Gastrocnemius medialis (tissue), 4 donors: Measurements from ENCODE around the gene SPATS2L. TPM values are rescaled to one million over a fixed set of nuclear protein-coding genes. Genes with fewer than 3 reads are reported as not detected.

Experiments
- ATAC-seq, 2 donors: fragments of 150-250 bp; one replicate each; pipeline ENCODE4 v1.9.1; 2016
- DNase-seq, 2 donors: peaks; one replicate each; pipeline ENCODE4 v3.0.0-alpha.2; 2019
- H3K27ac ChIP-seq, 4 donors: fragments of 200-600 bp; sonication (generic); 1 replicate in 1 of 4; 2 replicates in 3 of 4; pipeline ENCODE4 v1.5.1; 2016 to 2018; ENCODE audit warnings: mild to moderate bottlenecking in 2 of 4, moderate library complexity in 1 of 4
- H3K27me3 ChIP-seq, 3 donors: fragments of 200-600 bp; sonication (generic) in 2 of 3; 1 replicate in 1 of 3; 2 replicates in 2 of 3; pipeline versions ENCODE4 v1.5.1 to v1.6.0; 2016 to 2019; ENCODE audit warnings: mild to moderate bottlenecking in 1 of 3, moderate library complexity in 1 of 3
- H3K36me3 ChIP-seq, 2 donors: fragments of 200-600 bp; sonication (generic) in 1 of 2; one replicate each; pipeline ENCODE4 v1.5.1; 2017 to 2018
- H3K4me1 ChIP-seq, 2 donors: fragments of 200-600 bp; sonication (generic) in 1 of 2; one replicate each; pipeline ENCODE4 v1.5.1; 2016 to 2017; ENCODE audit warnings: mild to moderate bottlenecking in 2 of 2
- H3K4me3 ChIP-seq, 4 donors: fragments of 200-600 bp; sonication (generic) in 3 of 4; 1 replicate in 1 of 4; 2 replicates in 3 of 4; pipeline ENCODE4 v1.5.1; 2016 to 2019; ENCODE audit warnings: mild to moderate bottlenecking in 2 of 4
- H3K9me3 ChIP-seq, 3 donors: fragments of 200-600 bp; sonication (generic) in 2 of 3; 1 replicate in 1 of 3; 2 replicates in 2 of 3; pipeline ENCODE4 v1.5.1; 2016 to 2019
- POLR2A ChIP-seq, 2 donors: fragments of 450-650 bp; IDR thresholded peaks; one replicate each; pipeline ENCODE4 v1.6.1; 2017; ENCODE audit warnings: antibody characterized with exemption in 2 of 2, mild to moderate bottlenecking in 2 of 2, moderate library complexity in 2 of 2
- in situ Hi-C, 4 donors: fragments of 200-750 bp; cut with MboI; loops; one replicate each; pipeline versions ENCODE4 v1.15.0 to v1.8.0; 2017; ENCODE audit warnings: low sequenced_read_pairs in 4 of 4
- intact Hi-C: fragments of 100-400 bp; cut with DNase I; formaldehyde crosslinking; loops from one replicate; pipeline ENCODE4 v1.15.1; 2023; ENCODE audit warnings: low total_unique reads
- total RNA-seq, 4 donors: library from RNA; depleted of rRNA; stranded (reverse); fragments of >200 nt; gene quantifications; one replicate each; pipeline versions ENCODE4 v1.1.0 to v1.2.3, GENCODE V29; 2016
- TF ChIP-seq, protein P1 (sequence below), 5 experiments: fragments of 450-650 bp in 3 of 5; fragments of 200-600 bp in 2 of 5; sonication (generic) in 2 of 5; IDR thresholded peaks in 4 of 5; conservative IDR thresholded peaks in 1 of 5; 1 replicate in 4 of 5; 2 replicates in 1 of 5; pipeline ENCODE4 v1.5.1; 2016 to 2019; ENCODE audit warnings: antibody characterized with exemption in 5 of 5, mild to moderate bottlenecking in 3 of 5, moderate library complexity in 3 of 5

SPATS2L gene
- total RNA-seq, 4 donors from 2014 or later, result 34.0 to 74.2 (median 52.3) TPM

DNA sequence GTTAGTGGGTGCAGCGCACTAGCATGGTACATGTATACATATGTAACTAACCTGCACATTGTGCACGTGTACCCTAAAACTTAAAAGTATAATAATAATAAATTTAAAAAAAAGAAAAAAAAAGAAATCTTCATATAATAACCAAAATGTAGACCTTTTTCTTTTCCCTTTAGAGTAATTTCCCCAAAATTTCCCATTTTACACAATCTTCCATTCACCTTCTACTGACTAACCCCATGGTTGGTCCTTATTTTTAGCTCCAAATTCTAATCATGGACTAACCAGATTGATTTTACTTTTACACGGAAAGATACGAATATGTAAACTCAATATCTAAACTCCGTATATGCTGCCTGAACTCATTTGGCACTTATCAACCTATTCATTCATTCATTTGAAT, 195.7 kb downstream of the SPATS2L start:
- ATAC-seq, result no peak
- intact Hi-C loops, result no loop called here
- no peaks in the 10 kb centered on the region for H3K4me1 ChIP-seq
- no peaks in the 10 kb centered on the region for H3K9me3 ChIP-seq
- DNase-seq, result no peak
- no peak overlapping the region for H3K27ac ChIP-seq
- in situ Hi-C loops, result no loop called here
- no peak overlapping the region for H3K4me3 ChIP-seq
- H3K36me3 ChIP-seq, result peaks cover 0 to 21% of the 10 kb centered on the region in 2 donors
- H3K27me3 ChIP-seq, result no peaks in the 10 kb centered on the region
- TF ChIP-seq POLR2A (IDR thresholded peaks at IDR 0.05), result no peak
- TF ChIP-seq, protein P1, sequence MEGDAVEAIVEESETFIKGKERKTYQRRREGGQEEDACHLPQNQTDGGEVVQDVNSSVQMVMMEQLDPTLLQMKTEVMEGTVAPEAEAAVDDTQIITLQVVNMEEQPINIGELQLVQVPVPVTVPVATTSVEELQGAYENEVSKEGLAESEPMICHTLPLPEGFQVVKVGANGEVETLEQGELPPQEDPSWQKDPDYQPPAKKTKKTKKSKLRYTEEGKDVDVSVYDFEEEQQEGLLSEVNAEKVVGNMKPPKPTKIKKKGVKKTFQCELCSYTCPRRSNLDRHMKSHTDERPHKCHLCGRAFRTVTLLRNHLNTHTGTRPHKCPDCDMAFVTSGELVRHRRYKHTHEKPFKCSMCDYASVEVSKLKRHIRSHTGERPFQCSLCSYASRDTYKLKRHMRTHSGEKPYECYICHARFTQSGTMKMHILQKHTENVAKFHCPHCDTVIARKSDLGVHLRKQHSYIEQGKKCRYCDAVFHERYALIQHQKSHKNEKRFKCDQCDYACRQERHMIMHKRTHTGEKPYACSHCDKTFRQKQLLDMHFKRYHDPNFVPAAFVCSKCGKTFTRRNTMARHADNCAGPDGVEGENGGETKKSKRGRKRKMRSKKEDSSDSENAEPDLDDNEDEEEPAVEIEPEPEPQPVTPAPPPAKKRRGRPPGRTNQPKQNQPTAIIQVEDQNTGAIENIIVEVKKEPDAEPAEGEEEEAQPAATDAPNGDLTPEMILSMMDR (IDR thresholded peaks at IDR 0.05 in 4 of 5, conservative IDR thresholded peaks at IDR 0.05 in 1 of 5), result no peak

DNA sequence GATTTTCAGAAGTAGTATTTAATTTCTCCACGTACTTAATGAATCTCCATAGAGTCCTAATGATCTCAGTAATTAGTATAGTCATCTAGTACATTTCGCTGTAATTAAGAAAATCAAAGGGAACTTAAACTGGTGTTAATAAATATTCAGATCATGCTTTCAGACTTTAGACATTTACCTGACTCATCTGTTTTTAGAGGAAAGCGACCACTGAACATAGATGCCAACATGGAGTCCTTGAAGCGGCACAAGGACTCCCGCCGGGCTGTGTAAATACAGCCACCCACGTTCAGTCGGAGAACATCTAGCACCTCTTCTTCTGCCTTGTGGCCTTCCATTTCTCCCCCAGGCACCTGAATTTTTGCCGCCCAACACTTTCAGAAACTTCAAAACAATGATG, 200.2 kb downstream of the SPATS2L start:
- Histone ChIP-seq H3K27ac (no peak overlapping the region), H3K4me1 (peaks cover 9 to 15% of the 10 kb centered on the region in 2 donors), H3K27me3 (no peaks in the 10 kb centered on the region), H3K4me3 (no peak overlapping the region), H3K9me3 (no peaks in the 10 kb centered on the region), H3K36me3 (peaks cover 0 to 11% of the 10 kb centered on the region in 2 donors)
- DNase-seq, result no peak
- in situ Hi-C loops, result no loop called here
- no peak for ATAC-seq
- TF ChIP-seq, protein P1 (IDR thresholded peaks at IDR 0.05 in 4 of 5, conservative IDR thresholded peaks at IDR 0.05 in 1 of 5), result no peak
- TF ChIP-seq POLR2A (IDR thresholded peaks at IDR 0.05), result no peak
- intact Hi-C loops, result no loop called here

DNA sequence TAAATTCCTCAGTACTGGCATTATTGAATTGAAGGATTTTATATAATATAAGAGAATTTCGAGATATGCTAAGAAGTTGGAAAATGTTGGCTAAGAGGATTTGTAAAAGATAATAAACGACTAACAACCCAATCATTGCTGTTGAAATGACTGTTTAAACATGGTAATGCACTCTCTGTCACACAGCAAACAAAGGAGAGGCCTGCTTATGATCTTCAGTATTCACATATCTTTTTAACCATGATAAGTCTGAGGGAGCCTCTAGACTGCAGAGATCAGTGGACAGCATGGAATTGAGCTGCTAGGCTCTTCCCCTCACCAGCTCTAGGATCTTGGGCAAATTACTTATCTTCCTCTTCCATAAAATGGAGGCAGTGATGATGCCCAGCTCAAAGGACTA, 200.7 kb downstream of the SPATS2L start:
- H3K27ac ChIP-seq, result no peak overlapping the region
- ATAC-seq, result no peak
- in situ Hi-C loops (no loop called here), intact Hi-C loops (no loop called here)
- no peak overlapping the region for H3K4me3 ChIP-seq
- no peak for DNase-seq
- peaks cover 9 to 15% of the 10 kb centered on the region in 2 donors for H3K4me1 ChIP-seq
- no peaks in the 10 kb centered on the region for H3K27me3 ChIP-seq
- no peaks in the 10 kb centered on the region for H3K9me3 ChIP-seq
- TF ChIP-seq, protein P1 (IDR thresholded peaks at IDR 0.05 in 4 of 5, conservative IDR thresholded peaks at IDR 0.05 in 1 of 5), result no peak
- TF ChIP-seq POLR2A (IDR thresholded peaks at IDR 0.05), result no peak
- peaks cover 0 to 11% of the 10 kb centered on the region in 2 donors for H3K36me3 ChIP-seq

GRCh38 chr2:200509235-200509611, 202.7 kb downstream of the SPATS2L start:
- intact Hi-C loops, result no loop called here

More at GRCh38 chr2:200509235-200509611, 202.7 kb downstream of the SPATS2L start:
- Histone ChIP-seq H3K4me1 (peaks cover 9 to 15% of the 10 kb centered on the region in 2 donors), H3K9me3 (no peaks in the 10 kb centered on the region), H3K36me3 (no peaks in the 10 kb centered on the region), H3K27me3 (peaks cover 0 to 2% (median 0%) of the 10 kb centered on the region in 3 donors), H3K27ac (peak overlapping the region; percentile 77 to 89 (median 81)), H3K4me3 (peak overlapping the region; percentile 71 to 89 (median 80))
- DNase-seq (no peak), ATAC-seq (peak in 1 of 2 donors; percentile 24)
- TF ChIP-seq, protein P1 (IDR thresholded peaks at IDR 0.05 in 4 of 5, conservative IDR thresholded peaks at IDR 0.05 in 1 of 5), result no peak
- no peak for TF ChIP-seq POLR2A (IDR thresholded peaks at IDR 0.05)
- in situ Hi-C loops, result no loop called here
